ENCODE results near the gene PODNL1.
A peak's percentile ranks its signal among the peaks of the same experiment; 100 is the strongest.

PODNL1 gene

DNA sequence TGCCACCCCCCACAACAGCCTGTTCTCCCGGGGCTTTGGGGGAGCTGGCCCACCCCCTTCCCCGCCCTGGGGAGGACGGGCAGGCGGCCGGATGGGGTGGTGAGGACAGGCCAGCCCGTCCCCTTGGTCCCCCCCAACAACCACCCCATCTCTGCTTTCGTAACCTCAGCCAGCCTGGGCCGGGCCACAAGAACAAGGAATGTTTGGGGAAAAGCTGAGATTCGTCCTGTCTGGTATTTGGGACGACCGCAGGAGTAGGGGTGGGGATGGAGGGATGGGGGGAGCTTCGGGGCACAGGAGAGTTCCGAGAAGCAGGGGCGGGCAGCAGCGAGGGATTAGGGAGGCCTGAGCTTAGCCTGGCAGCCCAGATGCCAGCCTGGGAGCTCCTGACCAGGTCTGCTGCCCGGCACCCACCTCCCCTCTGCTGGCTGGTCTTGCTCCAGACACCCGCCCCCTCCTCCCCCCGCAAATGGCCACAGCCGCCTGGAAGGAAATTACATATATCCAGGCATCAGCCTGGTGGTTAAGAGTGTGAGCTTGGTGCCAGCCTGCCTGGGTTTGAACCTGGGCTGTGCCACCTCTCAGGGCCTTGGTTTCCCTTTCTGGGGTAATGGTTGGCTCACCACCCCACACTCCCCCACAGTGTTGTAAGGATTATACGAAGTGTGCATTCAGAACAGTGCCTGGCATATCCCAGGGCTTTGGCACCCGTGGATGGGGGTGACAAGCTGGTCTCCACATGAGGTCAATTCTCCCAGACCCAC lies at the start of gene PODNL1:
PODNL1 (minus strand) TSS at position 117 of the 764 bp plus-strand sequence. CDS start 236 bp downstream, outside the sequence.
- peak; percentile 61 for DNase-seq (ENCODE audit: insufficient read length, low spot score)
- TF ChIP-seq POLR2A (IDR thresholded peaks at IDR 0.05; ENCODE audit: low read depth, low read length) = no peak
- FAIRE-seq = no peak

DNA sequence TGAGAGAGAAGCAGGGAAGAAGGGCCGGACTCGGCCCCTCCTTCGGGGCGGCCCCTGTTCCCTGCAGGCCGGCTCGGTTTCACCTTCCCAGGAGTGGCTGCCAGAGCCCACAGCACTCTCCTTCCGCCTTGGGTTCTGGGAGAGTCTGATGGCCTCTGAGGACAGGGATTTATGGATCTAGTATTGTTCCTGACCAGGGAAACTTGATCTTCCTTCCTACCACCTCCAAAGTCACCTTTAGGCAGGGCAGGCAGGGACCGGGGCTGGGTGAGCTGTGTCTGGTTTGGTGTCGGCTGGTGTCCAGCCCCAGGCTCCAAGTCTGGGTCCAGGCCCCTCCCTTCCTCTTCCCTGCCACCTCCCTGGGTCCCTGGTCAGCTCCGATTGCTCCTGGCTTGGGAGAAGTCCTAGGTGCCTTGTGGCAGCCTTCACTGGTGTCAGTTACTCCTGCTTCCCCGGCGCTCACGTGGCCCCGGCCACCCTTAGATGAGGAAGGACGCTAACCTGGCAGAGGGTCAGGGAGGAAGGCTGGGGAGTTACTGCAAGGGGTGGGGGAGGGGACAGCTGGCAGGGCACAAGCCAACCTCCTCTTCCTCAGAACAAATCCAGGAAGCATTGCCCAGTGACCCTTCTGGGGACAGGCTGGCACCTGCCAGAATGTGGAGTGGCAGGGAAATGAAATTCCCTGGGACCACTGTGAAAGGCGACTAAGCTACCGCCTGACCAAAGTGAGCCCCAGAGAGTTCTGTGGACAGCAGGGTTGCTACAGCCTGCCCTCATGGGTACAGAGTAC lies 49.1 kb upstream of the PODNL1 start:
- TF ChIP-seq POLR2A (IDR thresholded peaks at IDR 0.05; ENCODE audit: low read depth, low read length) = no peak
- FAIRE-seq = no peak
- no peak for DNase-seq (ENCODE audit: insufficient read length, low spot score)

DNA sequence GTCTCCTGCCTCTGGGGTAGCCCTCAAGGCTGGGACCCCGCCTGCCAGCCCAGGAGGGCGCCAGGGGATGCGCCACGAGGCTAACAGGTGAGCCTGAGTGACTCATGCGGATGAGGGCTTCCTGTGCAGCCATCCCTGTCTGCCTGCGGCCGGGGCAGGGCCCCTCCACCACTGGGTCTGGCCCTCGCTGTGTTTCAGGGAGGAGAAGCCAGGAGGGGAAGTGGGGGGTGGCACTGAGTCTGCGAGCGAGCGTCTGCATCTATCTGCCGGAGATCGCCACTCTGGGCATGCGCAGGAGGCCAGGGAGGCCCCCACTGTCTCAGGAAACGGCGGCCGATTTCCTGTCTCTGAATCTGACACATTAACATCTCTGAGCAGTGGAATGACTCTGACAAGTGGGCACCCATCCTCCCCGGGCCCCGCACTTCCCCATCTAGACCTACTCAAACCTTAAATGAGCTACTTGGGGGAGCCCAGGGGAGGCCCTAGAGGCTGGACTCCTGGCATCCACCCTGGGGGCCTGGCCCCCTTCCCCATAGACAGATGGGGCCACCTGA lies 48.2 kb upstream of the PODNL1 start:
- no peak for FAIRE-seq
- no peak for DNase-seq (ENCODE audit: insufficient read length, low spot score)
- no peak for TF ChIP-seq POLR2A (IDR thresholded peaks at IDR 0.05; ENCODE audit: low read depth, low read length)

- TF ChIP-seq POLR2A (IDR thresholded peaks at IDR 0.05; ENCODE audit: low read depth, low read length) = no peak
- no peak for DNase-seq (ENCODE audit: insufficient read length, low spot score)
- no peak for FAIRE-seq
These were observed 47.6 kb upstream of the PODNL1 start for GRCh38 chr19:13985771-13986347.

GRCh38 chr19:13984875-13985741 lies 46.9 kb upstream of the PODNL1 start:
- FAIRE-seq (no peak), DNase-seq (ENCODE audit: insufficient read length, low spot score) (no peak)
- TF ChIP-seq POLR2A (IDR thresholded peaks at IDR 0.05; ENCODE audit: low read depth, low read length) = no peak

DNA sequence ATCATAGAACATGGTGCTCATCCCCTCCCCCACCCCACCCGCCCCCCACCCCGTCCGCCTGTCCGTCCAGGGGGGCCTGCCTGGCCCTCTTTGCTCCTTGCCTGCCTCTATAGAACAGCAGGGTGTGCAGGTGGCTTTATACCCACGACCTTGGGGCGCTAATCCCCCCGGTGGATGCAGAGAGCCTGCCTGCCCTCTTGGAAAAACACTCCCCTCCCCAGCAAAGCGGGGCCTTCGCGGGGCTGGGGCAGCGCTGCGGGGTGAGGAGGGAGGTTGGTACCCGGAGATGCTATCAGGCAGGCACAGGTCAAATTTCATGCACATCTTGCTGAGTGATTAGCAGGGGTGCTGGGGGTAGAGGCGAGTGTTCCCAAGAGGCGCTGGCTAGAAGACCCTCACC lies 46.0 kb upstream of the PODNL1 start:
- FAIRE-seq (no peak), DNase-seq (ENCODE audit: insufficient read length, low spot score) (no peak)
- TF ChIP-seq POLR2A (IDR thresholded peaks at IDR 0.05; ENCODE audit: low read depth, low read length) = no peak

DNA sequence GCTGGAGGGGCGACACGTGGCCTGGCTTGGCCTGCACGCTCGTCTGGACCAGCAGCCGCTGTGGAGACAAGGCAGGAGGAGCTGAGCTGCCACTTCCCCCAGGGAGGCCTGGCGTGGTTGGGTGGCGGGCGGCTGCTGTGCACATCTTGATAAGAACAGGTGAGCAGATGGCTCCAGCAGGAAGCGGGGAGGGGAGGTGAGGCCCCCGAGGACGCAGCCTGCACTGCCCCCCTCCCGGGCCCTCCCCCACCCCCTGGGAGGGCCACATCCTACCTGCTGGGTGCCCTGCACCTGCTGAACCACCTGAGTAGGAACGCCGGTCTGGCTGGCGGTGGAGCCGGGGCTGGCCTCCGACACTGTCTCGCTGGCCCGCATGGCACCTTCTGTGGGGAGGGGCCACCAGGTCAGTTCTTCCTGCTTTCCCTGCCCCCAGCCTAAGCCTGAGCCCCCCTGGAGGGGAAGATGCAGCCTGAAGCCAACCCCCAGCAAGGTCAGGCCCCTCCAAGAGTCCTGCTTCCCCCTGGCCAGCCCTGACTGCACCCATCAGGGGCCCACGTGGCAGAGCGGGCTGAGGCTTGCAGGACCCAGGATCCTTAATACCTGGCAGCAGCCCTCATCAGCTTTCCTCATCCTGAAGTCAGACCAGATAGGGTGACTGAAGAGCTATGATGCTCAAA lies 45.1 kb upstream of the PODNL1 start:
- no peak for DNase-seq (ENCODE audit: insufficient read length, low spot score)
- no peak for TF ChIP-seq POLR2A (IDR thresholded peaks at IDR 0.05; ENCODE audit: low read depth, low read length)
- no peak for FAIRE-seq

DNA sequence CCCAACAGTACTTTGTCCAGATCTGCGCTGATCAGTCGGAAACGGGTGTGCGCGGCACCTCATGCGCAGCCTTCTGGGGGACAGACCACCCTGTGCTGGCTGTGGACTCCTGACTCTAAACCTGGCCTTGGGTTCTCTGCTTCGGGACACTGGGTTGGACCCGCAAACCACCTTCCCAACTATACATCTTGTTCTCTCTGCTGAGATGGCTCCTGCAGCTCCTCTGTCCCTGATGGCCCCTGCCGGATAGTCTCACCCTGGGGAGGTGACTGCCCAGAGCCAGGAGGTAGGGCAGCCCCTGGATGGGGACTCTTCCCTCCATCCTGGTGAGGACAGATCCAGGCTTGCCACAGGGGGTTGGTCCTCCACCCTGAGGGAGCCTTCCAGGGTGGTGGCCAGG lies 44.6 kb upstream of the PODNL1 start:
- no peak for FAIRE-seq
- DNase-seq (ENCODE audit: insufficient read length, low spot score) = no peak
- no peak for TF ChIP-seq POLR2A (IDR thresholded peaks at IDR 0.05; ENCODE audit: low read depth, low read length)

DNA sequence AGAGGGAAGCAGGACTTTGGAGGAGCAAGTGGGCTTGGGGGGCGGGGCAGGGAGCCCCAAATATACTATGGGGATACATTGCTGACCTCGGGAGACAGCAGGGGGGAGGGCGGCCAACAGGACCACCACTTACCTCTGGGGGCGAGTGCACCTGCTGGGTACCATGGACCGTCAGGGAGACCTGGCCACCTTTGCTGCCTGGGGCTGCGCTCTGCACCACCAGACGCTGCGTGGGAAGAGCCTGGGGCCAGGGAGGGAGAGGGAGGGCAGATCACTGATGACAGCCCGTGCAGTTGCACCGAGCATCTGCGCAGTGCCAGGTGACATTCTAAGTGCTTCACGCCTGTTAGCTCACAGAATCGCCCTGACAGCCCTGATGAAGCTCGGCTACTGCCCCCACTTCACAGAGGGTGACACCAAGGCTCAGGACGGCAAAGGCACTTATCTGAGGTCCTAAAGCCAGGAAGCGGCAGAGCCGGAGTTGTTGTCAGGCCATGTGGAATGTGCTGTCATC lies 43.8 kb upstream of the PODNL1 start:
- FAIRE-seq = no peak
- TF ChIP-seq POLR2A (IDR thresholded peaks at IDR 0.05; ENCODE audit: low read depth, low read length) = no peak
- no peak for DNase-seq (ENCODE audit: insufficient read length, low spot score)

DNA sequence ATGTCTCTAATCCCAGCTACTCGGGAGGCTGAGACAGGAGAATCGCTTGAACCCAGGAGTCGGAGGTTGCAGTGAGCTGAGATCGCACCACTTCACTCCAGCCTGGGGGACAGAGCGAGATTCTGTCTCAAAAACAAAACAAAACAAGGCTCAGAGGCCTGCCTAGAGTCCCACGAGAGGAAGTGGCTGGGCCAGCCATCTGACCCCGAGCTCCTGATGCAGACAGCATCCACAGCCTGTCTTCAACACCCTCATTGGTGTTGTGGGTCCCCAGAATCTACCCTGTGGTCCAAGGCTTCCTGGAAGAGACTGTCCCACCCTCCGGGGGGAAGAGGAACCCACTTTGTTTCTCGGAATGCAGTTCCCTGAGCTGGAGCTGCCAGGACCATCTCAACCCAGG lies 43.2 kb upstream of the PODNL1 start:
- DNase-seq (ENCODE audit: insufficient read length, low spot score) (no peak), FAIRE-seq (no peak)
- no peak for TF ChIP-seq POLR2A (IDR thresholded peaks at IDR 0.05; ENCODE audit: low read depth, low read length)

DNA sequence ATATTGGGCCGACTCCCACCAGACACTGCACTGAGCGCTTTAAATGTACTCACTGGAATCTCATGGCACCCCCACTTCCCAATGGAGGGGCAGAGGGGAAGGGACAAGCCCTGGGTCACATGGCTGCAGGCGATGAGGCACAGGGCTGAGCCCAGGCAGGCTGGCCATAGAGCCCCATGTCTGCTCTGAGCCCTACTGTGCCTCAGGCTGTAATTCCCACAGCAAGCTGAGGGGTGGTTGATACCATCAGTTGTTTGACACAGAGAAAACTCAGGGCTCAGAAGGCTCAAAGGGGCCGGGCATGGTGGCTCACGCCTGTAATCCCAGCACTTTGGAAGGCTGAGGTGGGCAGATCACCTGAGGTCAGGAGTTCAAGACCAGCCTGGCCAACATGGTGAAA lies 42.8 kb upstream of the PODNL1 start:
- FAIRE-seq = no peak
- DNase-seq (ENCODE audit: insufficient read length, low spot score) = no peak
- TF ChIP-seq POLR2A (IDR thresholded peaks at IDR 0.05; ENCODE audit: low read depth, low read length) = no peak

GRCh38 chr19:13980340-13980739 lies 42.1 kb upstream of the PODNL1 start:
- no peak for DNase-seq (ENCODE audit: insufficient read length, low spot score)
- no peak for TF ChIP-seq POLR2A (IDR thresholded peaks at IDR 0.05; ENCODE audit: low read depth, low read length)
- FAIRE-seq = no peak

GRCh38 chr19:13979686-13980085 lies 41.5 kb upstream of the PODNL1 start:
- TF ChIP-seq POLR2A (IDR thresholded peaks at IDR 0.05; ENCODE audit: low read depth, low read length) = no peak
- DNase-seq (ENCODE audit: insufficient read length, low spot score) (no peak), FAIRE-seq (no peak)

Data from H54 (cell line).